NCI-H345 treated with DMSO at 0.1 percent for 48 hours (cell line): Measurements from ENCODE around the gene APBA2.
"Not testable (repeated sequence)": the region's sequence is repeated elsewhere in the genome, so short reads cannot be mapped to it uniquely, and the experiment has no call there.

Experiments used
- DNase-seq: peaks from one replicate; lab custom pipeline; 2025; ENCODE audit not compliant: unreplicated experiment; lab: John Stamatoyannopoulos, UW

The APBA2 gene

DNA sequence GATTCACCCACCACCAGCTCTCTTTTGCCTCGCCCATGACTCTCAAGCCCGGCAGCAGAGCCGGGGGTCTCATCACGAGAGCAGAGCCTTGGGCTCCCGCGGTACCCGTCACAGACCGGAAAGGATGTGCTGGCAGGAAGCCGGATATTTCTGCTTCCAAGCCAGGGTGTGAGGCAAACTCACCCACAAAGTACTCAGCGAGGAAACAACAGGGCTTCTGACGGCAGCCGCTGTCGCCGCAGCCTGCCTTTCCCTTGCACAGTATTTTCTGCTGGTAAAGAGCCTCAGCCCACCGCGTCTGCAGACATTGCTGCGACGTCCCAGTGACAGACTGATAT, 263.9 kb downstream of the APBA2 start:
- no peak for DNase-seq

DNA sequence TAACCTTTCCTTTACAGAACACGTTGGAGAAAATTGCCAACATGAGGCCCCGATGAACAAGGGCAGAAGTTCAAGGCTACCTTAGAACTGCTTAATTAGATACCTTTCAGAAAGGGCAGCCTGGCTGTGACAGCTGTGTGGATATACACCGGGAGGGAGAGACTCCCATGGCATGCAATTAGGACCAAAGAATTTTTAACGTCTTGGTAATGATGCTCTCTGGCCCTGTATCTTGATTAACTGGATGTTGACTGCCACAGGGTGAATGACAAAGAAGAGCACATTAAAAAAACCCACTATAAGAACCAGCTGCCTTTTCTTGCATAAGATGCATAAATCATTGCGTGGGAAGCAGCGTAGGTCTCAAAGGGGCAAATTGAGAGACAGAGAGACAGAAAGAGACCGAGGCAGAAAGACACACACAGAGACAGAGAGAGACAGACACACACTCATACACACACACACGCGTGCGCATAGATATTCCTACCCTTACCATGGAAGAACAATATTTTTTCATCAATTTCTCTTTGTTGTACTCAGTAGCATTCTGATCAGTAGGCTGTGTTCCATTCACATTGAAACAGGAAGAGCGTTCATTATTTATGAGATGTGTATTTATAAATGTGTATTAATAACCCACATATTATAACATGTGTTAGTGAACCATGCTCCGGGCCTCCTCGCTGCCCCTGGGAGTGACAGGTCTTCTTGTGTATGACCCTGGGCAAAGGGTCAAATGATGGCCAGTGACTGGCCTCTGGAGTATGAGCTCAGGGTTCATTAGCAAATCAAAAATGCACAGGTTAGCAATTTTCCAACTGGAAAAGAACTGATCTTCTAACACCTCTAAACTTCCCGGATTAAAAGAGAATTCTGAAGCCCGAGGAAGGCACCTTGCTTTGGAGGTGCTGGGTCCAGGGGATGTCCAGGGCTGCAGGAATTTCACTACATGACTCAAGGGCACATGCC, 265.0 kb downstream of the APBA2 start:
- no peak for DNase-seq

DNA sequence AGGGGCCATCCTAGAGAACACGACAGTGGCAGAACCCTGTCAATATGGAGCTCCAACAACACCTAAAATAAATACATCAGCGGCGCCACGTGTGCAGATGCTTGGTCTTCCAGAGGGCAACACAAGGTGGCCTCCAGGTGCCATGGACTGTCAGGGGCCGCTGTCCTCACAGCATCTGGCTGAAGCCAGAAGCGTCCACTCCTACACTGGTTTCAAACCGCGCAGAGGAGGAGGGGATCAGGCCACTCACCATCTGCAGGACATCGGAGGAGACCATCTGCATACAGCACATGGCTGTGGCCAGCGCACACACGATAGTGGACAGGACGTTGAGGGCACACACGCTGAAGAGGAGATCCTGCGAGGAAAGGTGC, 265.7 kb downstream of the APBA2 start:
- DNase-seq = no peak

DNA sequence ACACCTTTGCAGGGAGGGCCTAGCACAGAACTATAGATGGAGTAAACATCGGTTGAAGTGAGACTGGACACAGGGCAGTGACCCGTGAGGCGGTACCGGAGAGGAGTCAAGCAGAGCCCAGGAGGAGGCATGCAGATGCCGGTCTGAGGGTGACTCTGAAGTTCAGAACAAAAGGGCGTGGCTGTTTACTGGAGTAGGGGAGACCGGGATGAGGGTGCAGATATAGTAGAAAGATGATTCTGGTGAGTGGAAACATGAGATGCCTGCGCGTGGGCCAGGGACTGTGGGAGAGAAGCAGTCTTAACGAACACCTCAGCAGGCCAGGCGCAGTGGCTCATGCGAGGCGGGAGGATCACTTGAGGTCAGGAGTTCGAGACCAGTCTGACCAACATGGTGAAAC, 270.7 kb downstream of the APBA2 start:
- DNase-seq = no peak

DNA sequence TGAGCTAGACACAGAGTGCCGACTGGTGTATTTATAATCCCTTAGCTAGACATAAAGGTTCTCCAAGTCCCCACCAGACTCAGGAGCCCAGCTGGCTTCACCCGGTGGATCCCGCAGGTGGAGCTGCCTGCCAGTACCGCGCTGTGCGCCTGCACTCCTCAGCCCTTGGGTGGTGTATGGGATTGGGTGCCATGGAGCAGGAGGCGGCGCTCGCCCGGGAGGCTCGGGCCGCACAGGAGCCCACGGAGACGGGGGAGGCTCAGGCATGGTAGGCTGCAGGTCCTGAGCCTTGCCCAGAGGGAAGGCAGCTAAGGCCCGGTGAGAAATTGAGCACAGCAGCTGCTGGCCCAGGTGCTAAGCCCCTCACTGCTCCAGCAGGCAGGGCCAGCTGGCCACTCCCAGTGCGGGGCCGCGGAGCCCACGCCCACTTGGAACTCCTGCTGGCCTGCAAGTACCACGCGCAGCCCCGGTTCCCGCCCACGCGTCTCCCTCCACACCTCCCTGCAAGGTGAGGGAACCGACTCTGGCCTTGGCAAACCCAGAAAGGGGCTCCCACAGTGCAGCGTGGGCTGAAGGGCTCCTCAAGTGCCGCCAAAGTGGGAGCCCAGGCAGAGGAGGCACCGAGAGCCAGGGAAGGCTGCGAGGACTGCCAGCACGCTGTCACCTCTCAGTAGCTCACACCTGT, 274.1 kb downstream of the APBA2 start:
- no peak for DNase-seq

DNA sequence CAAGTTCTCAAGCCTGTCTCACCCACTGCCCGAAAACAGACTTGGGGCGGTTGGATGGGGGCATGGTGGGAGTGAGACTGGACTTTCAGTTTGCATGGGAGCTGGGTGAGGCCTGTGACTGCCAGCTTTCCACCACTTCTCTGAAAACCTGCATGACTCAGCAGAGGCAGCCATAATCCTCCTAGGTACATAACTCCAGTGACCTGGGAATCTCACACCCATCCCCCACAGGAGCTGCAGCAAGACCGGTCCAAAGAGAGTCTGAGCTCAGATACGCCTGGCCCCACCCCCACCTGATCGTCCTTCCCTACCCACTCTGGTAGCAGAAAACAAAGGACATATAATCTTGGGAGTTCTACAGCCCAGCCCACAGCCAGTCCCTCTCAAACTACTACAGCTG, 276.6 kb downstream of the APBA2 start:
- no peak for DNase-seq

DNA sequence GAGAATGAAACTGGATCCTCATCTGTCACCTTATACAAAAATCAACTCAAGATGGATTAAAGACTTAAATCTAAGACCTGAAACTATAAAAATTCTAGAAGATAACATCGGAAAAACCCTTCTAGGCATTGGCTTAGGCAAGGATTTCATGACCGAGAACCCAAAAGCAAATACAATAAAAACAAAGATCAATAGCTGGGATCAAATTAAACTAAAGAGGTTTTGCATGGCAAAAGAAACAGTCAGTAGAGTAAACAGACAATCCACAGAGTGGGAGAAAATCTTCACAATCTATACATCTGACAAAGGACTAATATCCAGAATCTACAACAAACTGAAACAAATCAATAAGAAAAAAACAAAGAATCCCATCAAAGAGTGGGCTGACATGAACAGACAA, 281.3 kb downstream of the APBA2 start:
- not testable (repeated sequence) for DNase-seq
